Measurements from ENCODE around the gene SEPTIN1. TPM values are rescaled to one million over a fixed set of nuclear protein-coding genes. Genes with fewer than 3 reads are reported as not detected.

The SEPTIN1 gene
- total RNA-seq, 4 donors from 2014 or later: 0.65 TPM; not detected in 3

GRCh38 chr16:30374538-30374937 lies 7.8 kb downstream of the SEPTIN1 start, which contains the start of gene MYL11:
MYL11 (plus strand) TSS chr16:30374802; CDS start chr16:30374858, 56 bp downstream.
- peak within 1 kb of the TSS; percentile 95 to 100 (median 98) for H3K27ac ChIP-seq
- peak in 1 of 2 donors; percentile 66 for DNase-seq

GRCh38 chr16:30372725-30373124 lies 9.6 kb downstream of the SEPTIN1 start:
- Histone ChIP-seq H3K4me1 (peaks cover 37 to 69% of the 10 kb centered on the region in 2 donors), H3K36me3 (no peaks in the 10 kb centered on the region), H3K4me3 (peak overlapping the region in 1 of 4 donors; percentile 58), H3K27me3 (no peaks in the 10 kb centered on the region), H3K27ac (peak overlapping the region; percentile 90 to 99 (median 96)), H3K9me3 (no peaks in the 10 kb centered on the region)
- peak in 1 of 2 donors; percentile 41 for DNase-seq
- TF ChIP-seq CTCF (IDR thresholded peaks at IDR 0.05 in 4 of 5, conservative IDR thresholded peaks at IDR 0.05 in 1 of 5) (no peak), POLR2A (IDR thresholded peaks at IDR 0.05) (no peak)
- in situ Hi-C loops (cut with MboI; ENCODE audit: low sequenced_read_pairs in 4 of 4) (loop anchor here in 2 of 4 donors (25.0 kb wide), 2 partner anchors 285 to 310 kb away; partner anchors contain the start of genes ALDOA (in 1 of the 2), PPP4C (in 1 of the 2), TBX6 (in 1 of the 2) and YPEL3 (in 1 of the 2)), intact Hi-C loops (cut with DNase I; ENCODE audit: low total_unique reads) (loop anchor here (5.0 to 10.0 kb wide), 2 partner anchors 278 to 565 kb away; partner anchors contain the start of genes MAZ, TBX6 and YPEL3)
- ATAC-seq: no peak

More at GRCh38 chr16:30374538-30374937, 7.8 kb downstream of the SEPTIN1 start, which contains the start of gene MYL11:
- peak within 1 kb of the TSS in 3 of 4 donors; percentile 2 to 74 (median 9) for H3K4me3 ChIP-seq
- no peaks in the 10 kb centered on the region for H3K27me3 ChIP-seq
- ATAC-seq: no peak
- TF ChIP-seq POLR2A (IDR thresholded peaks at IDR 0.05) (no peak), CTCF (IDR thresholded peaks at IDR 0.05 in 4 of 5, conservative IDR thresholded peaks at IDR 0.05 in 1 of 5) (no peak)
- H3K4me1 ChIP-seq: peaks cover 31 to 68% of the 10 kb centered on the region in 2 donors
- H3K9me3 ChIP-seq: no peaks in the 10 kb centered on the region
- intact Hi-C loops (cut with DNase I; ENCODE audit: low total_unique reads) (loop anchor here (5.0 to 10.0 kb wide), 2 partner anchors 280 to 567 kb away; partner anchors contain the start of genes MAZ, TBX6 and YPEL3), in situ Hi-C loops (cut with MboI; ENCODE audit: low sequenced_read_pairs in 4 of 4) (loop anchor here in 2 of 4 donors (25.0 kb wide), 2 partner anchors 287 to 312 kb away; partner anchors contain the start of genes ALDOA (in 1 of the 2), PPP4C (in 1 of the 2), TBX6 (in 1 of the 2) and YPEL3 (in 1 of the 2))
- H3K36me3 ChIP-seq: no peaks in the 10 kb centered on the region

- H3K36me3 ChIP-seq: no peaks in the 10 kb centered on the region
- peaks cover 39 to 69% of the 10 kb centered on the region in 2 donors for H3K4me1 ChIP-seq
- intact Hi-C loops (cut with DNase I; ENCODE audit: low total_unique reads): loop anchor here (5.0 to 10.0 kb wide), 2 partner anchors 277 to 565 kb away; partner anchors contain the start of genes MAZ, TBX6 and YPEL3
- peak overlapping the region; percentile 90 to 99 (median 96) for H3K27ac ChIP-seq
- no peaks in the 10 kb centered on the region for H3K27me3 ChIP-seq
- ATAC-seq: no peak
- in situ Hi-C loops (cut with MboI; ENCODE audit: low sequenced_read_pairs in 4 of 4): loop anchor here in 2 of 4 donors (25.0 kb wide), 2 partner anchors 285 to 310 kb away; partner anchors contain the start of genes ALDOA (in 1 of the 2), PPP4C (in 1 of the 2), TBX6 (in 1 of the 2) and YPEL3 (in 1 of the 2)
- TF ChIP-seq CTCF (IDR thresholded peaks at IDR 0.05 in 4 of 5, conservative IDR thresholded peaks at IDR 0.05 in 1 of 5) (no peak), POLR2A (IDR thresholded peaks at IDR 0.05) (no peak)
- H3K9me3 ChIP-seq: no peaks in the 10 kb centered on the region
- peak in 1 of 2 donors; percentile 75 for DNase-seq
- peak overlapping the region in 3 of 4 donors; percentile 47 to 58 (median 49) for H3K4me3 ChIP-seq
These were observed 10.2 kb downstream of the SEPTIN1 start for GRCh38 chr16:30372038-30372712.

GRCh38 chr16:30371248-30371816 lies 11.0 kb downstream of the SEPTIN1 start:
- Histone ChIP-seq H3K27ac (peak overlapping the region; percentile 90 to 99 (median 96)), H3K36me3 (no peaks in the 10 kb centered on the region), H3K4me1 (peaks cover 41 to 70% of the 10 kb centered on the region in 2 donors), H3K4me3 (peak overlapping the region; percentile 47 to 60 (median 54)), H3K9me3 (no peaks in the 10 kb centered on the region), H3K27me3 (no peaks in the 10 kb centered on the region)
- DNase-seq (no peak), ATAC-seq (no peak)
- intact Hi-C loops (cut with DNase I; ENCODE audit: low total_unique reads): loop anchor here (1.0 to 10.0 kb wide), 4 partner anchors 37 to 564 kb away; partner anchors contain the start of genes FBRS, MAZ, TBX6 and YPEL3
- in situ Hi-C loops (cut with MboI; ENCODE audit: low sequenced_read_pairs in 4 of 4): loop anchor here in 2 of 4 donors (25.0 kb wide), 2 partner anchors 284 to 309 kb away; partner anchors contain the start of genes ALDOA (in 1 of the 2), PPP4C (in 1 of the 2), TBX6 (in 1 of the 2) and YPEL3 (in 1 of the 2)
- TF ChIP-seq CTCF (IDR thresholded peaks at IDR 0.05 in 4 of 5, conservative IDR thresholded peaks at IDR 0.05 in 1 of 5) (no peak), POLR2A (IDR thresholded peaks at IDR 0.05) (peak; percentile 67 to 78)
